ENCODE results near the gene ERAL1.

ERAL1 gene

GRCh38 chr17:28857905-28858800, 3.3 kb downstream of the ERAL1 start:
- no peak for DNase-seq
- Histone ChIP-seq H3K9me3 (ENCODE audit: control extremely low read depth in 1 of 5, control insufficient read depth in 4 of 5, insufficient read depth in 2 of 5, low read depth in 1 of 5, low read length in 4 of 5) (no peaks in the 10 kb centered on the region), H3K4me3 (ENCODE audit: control insufficient read depth in 1 of 7, extremely low read depth in 1 of 7, insufficient read depth in 4 of 7, low read depth in 2 of 7, low read length in 6 of 7) (no peak overlapping the region), H3K27me3 (replicated peaks in 2 of 5; ENCODE audit: control insufficient read depth in 4 of 5, insufficient read depth in 5 of 5, low read length in 4 of 5) (no peaks in the 10 kb centered on the region), H3K4me1 (ENCODE audit: control extremely low read depth in 1 of 4, control insufficient read depth in 4 of 4, insufficient read depth in 4 of 4, low read length in 3 of 4) (peaks cover 4 to 16% (median 13%) of the 10 kb centered on the region in 4 experiments), H3K36me3 (ENCODE audit: control insufficient read depth in 4 of 4, insufficient read depth in 4 of 4, low read length in 3 of 4) (peaks cover 18 to 46% (median 33%) of the 10 kb centered on the region in 4 experiments), H3K27ac (ENCODE audit: insufficient read depth in 1 of 2, low read depth in 1 of 2, low read length in 2 of 2, poor library complexity in 1 of 2, severe bottlenecking in 2 of 2) (no peak overlapping the region)
- 86% methylated on average over 1 of the region's 3 CpGs for WGBS (ENCODE audit: insufficient coverage)
- ChIA-PET CTCF (interaction anchor here (0.6 to 9.0 kb wide), 5 partner anchors 8 to 56 kb away, joined by 3 to 41 read pairs (median 3); no protein-coding TSS in a partner anchor), POLR2A (no interaction called here)

GRCh38 chr17:28858801-28859355, 4.1 kb downstream of the ERAL1 start:
- H3K27me3 ChIP-seq (replicated peaks in 2 of 5; ENCODE audit: control insufficient read depth in 4 of 5, insufficient read depth in 5 of 5, low read length in 4 of 5), result no peaks in the 10 kb centered on the region
- no peaks in the 10 kb centered on the region for H3K9me3 ChIP-seq (ENCODE audit: control extremely low read depth in 1 of 5, control insufficient read depth in 4 of 5, insufficient read depth in 2 of 5, low read depth in 1 of 5, low read length in 4 of 5)
- H3K27ac ChIP-seq (ENCODE audit: insufficient read depth in 1 of 2, low read depth in 1 of 2, low read length in 2 of 2, poor library complexity in 1 of 2, severe bottlenecking in 2 of 2), result no peak overlapping the region
- POLR2A ChIA-PET, result no interaction called here
- 50% methylated on average over 1 of the region's 2 CpGs for WGBS (ENCODE audit: insufficient coverage)
- H3K4me3 ChIP-seq (ENCODE audit: control insufficient read depth in 1 of 7, extremely low read depth in 1 of 7, insufficient read depth in 4 of 7, low read depth in 2 of 7, low read length in 6 of 7), result no peak overlapping the region
- H3K4me1 ChIP-seq (ENCODE audit: control extremely low read depth in 1 of 4, control insufficient read depth in 4 of 4, insufficient read depth in 4 of 4, low read length in 3 of 4), result peaks cover 4 to 16% (median 13%) of the 10 kb centered on the region in 4 experiments
- CTCF ChIA-PET, result interaction anchor here (0.5 to 9.0 kb wide), 5 partner anchors 9 to 44 kb away, joined by 3 to 41 read pairs (median 3); no protein-coding TSS in a partner anchor
- no peak for DNase-seq
- peaks cover 18 to 46% (median 33%) of the 10 kb centered on the region in 4 experiments for H3K36me3 ChIP-seq (ENCODE audit: control insufficient read depth in 4 of 4, insufficient read depth in 4 of 4, low read length in 3 of 4)

- 100% methylated on average over 4 of the region's 4 CpGs for WGBS (ENCODE audit: insufficient coverage)
- DNase-seq, result no peak
- Histone ChIP-seq H3K4me3 (ENCODE audit: control insufficient read depth in 1 of 7, extremely low read depth in 1 of 7, insufficient read depth in 4 of 7, low read depth in 2 of 7, low read length in 6 of 7) (no peak overlapping the region), H3K27ac (ENCODE audit: insufficient read depth in 1 of 2, low read depth in 1 of 2, low read length in 2 of 2, poor library complexity in 1 of 2, severe bottlenecking in 2 of 2) (peak overlapping the region in 1 of 2 experiments; percentile 54), H3K27me3 (replicated peaks in 2 of 5; ENCODE audit: control insufficient read depth in 4 of 5, insufficient read depth in 5 of 5, low read length in 4 of 5) (no peaks in the 10 kb centered on the region), H3K36me3 (ENCODE audit: control insufficient read depth in 4 of 4, insufficient read depth in 4 of 4, low read length in 3 of 4) (peaks cover 18 to 46% (median 33%) of the 10 kb centered on the region in 4 experiments), H3K4me1 (ENCODE audit: control extremely low read depth in 1 of 4, control insufficient read depth in 4 of 4, insufficient read depth in 4 of 4, low read length in 3 of 4) (peaks cover 3 to 11% (median 8%) of the 10 kb centered on the region in 4 experiments), H3K9me3 (ENCODE audit: control extremely low read depth in 1 of 5, control insufficient read depth in 4 of 5, insufficient read depth in 2 of 5, low read depth in 1 of 5, low read length in 4 of 5) (no peaks in the 10 kb centered on the region)
- ChIA-PET POLR2A (interaction anchor here (0.6 kb wide), 1 partner anchor 367 kb away, joined by 3 read pairs; no protein-coding TSS in a partner anchor), CTCF (interaction anchor here (0.9 to 9.0 kb wide), 5 partner anchors 11 to 96 kb away, joined by 3 to 41 read pairs (median 3); no protein-coding TSS in a partner anchor)
These were observed 5.6 kb downstream of the ERAL1 start for GRCh38 chr17:28860363-28860808.

GRCh38 chr17:28861393-28862203, 6.8 kb downstream of the ERAL1 start:
- Histone ChIP-seq H3K4me3 (ENCODE audit: control insufficient read depth in 1 of 7, extremely low read depth in 1 of 7, insufficient read depth in 4 of 7, low read depth in 2 of 7, low read length in 6 of 7) (no peak overlapping the region), H3K27me3 (replicated peaks in 2 of 5; ENCODE audit: control insufficient read depth in 4 of 5, insufficient read depth in 5 of 5, low read length in 4 of 5) (no peaks in the 10 kb centered on the region), H3K36me3 (ENCODE audit: control insufficient read depth in 4 of 4, insufficient read depth in 4 of 4, low read length in 3 of 4) (peaks cover 15 to 40% (median 28%) of the 10 kb centered on the region in 4 experiments), H3K27ac (ENCODE audit: insufficient read depth in 1 of 2, low read depth in 1 of 2, low read length in 2 of 2, poor library complexity in 1 of 2, severe bottlenecking in 2 of 2) (peak overlapping the region in 1 of 2 experiments; percentile 67), H3K9me3 (ENCODE audit: control extremely low read depth in 1 of 5, control insufficient read depth in 4 of 5, insufficient read depth in 2 of 5, low read depth in 1 of 5, low read length in 4 of 5) (no peaks in the 10 kb centered on the region), H3K4me1 (ENCODE audit: control extremely low read depth in 1 of 4, control insufficient read depth in 4 of 4, insufficient read depth in 4 of 4, low read length in 3 of 4) (peaks cover 2 to 13% (median 9%) of the 10 kb centered on the region in 4 experiments)
- ChIA-PET CTCF (interaction anchor here (0.9 to 9.0 kb wide), 5 partner anchors 9 to 37 kb away, joined by 3 to 41 read pairs (median 3); no protein-coding TSS in a partner anchor), POLR2A (no interaction called here)
- no peak for DNase-seq
- WGBS (ENCODE audit: insufficient coverage), result 91% methylated on average over 7 of the region's 8 CpGs

- Histone ChIP-seq H3K36me3 (ENCODE audit: control insufficient read depth in 4 of 4, insufficient read depth in 4 of 4, low read length in 3 of 4) (peaks cover 15 to 36% (median 27%) of the 10 kb centered on the region in 4 experiments), H3K4me1 (ENCODE audit: control extremely low read depth in 1 of 4, control insufficient read depth in 4 of 4, insufficient read depth in 4 of 4, low read length in 3 of 4) (peaks cover 2 to 13% (median 9%) of the 10 kb centered on the region in 4 experiments), H3K4me3 (ENCODE audit: control insufficient read depth in 1 of 7, extremely low read depth in 1 of 7, insufficient read depth in 4 of 7, low read depth in 2 of 7, low read length in 6 of 7) (no peak overlapping the region), H3K27ac (ENCODE audit: insufficient read depth in 1 of 2, low read depth in 1 of 2, low read length in 2 of 2, poor library complexity in 1 of 2, severe bottlenecking in 2 of 2) (peak overlapping the region in 1 of 2 experiments; percentile 67), H3K9me3 (ENCODE audit: control extremely low read depth in 1 of 5, control insufficient read depth in 4 of 5, insufficient read depth in 2 of 5, low read depth in 1 of 5, low read length in 4 of 5) (no peaks in the 10 kb centered on the region), H3K27me3 (replicated peaks in 2 of 5; ENCODE audit: control insufficient read depth in 4 of 5, insufficient read depth in 5 of 5, low read length in 4 of 5) (no peaks in the 10 kb centered on the region)
- POLR2A ChIA-PET, result no interaction called here
- WGBS (ENCODE audit: insufficient coverage), result 87% methylated on average over 3 of the region's 3 CpGs
- CTCF ChIA-PET, result interaction anchor here (1.4 to 9.0 kb wide), 2 partner anchors 9 to 13 kb away, joined by 4 to 41 read pairs; no protein-coding TSS in a partner anchor
- no peak for DNase-seq
These were observed 7.7 kb downstream of the ERAL1 start for GRCh38 chr17:28862561-28862960.

GRCh38 chr17:28863953-28864352, 9.1 kb downstream of the ERAL1 start:
- Histone ChIP-seq H3K27me3 (replicated peaks in 2 of 5; ENCODE audit: control insufficient read depth in 4 of 5, insufficient read depth in 5 of 5, low read length in 4 of 5) (no peaks in the 10 kb centered on the region), H3K27ac (ENCODE audit: insufficient read depth in 1 of 2, low read depth in 1 of 2, low read length in 2 of 2, poor library complexity in 1 of 2, severe bottlenecking in 2 of 2) (no peak overlapping the region), H3K36me3 (ENCODE audit: control insufficient read depth in 4 of 4, insufficient read depth in 4 of 4, low read length in 3 of 4) (peaks cover 4 to 22% (median 14%) of the 10 kb centered on the region in 4 experiments), H3K4me1 (ENCODE audit: control extremely low read depth in 1 of 4, control insufficient read depth in 4 of 4, insufficient read depth in 4 of 4, low read length in 3 of 4) (peaks cover 2 to 13% (median 9%) of the 10 kb centered on the region in 4 experiments), H3K4me3 (ENCODE audit: control insufficient read depth in 1 of 7, extremely low read depth in 1 of 7, insufficient read depth in 4 of 7, low read depth in 2 of 7, low read length in 6 of 7) (no peak overlapping the region), H3K9me3 (ENCODE audit: control extremely low read depth in 1 of 5, control insufficient read depth in 4 of 5, insufficient read depth in 2 of 5, low read depth in 1 of 5, low read length in 4 of 5) (no peaks in the 10 kb centered on the region)
- CTCF ChIA-PET, result interaction anchor here (0.7 to 9.0 kb wide), 3 partner anchors 14 to 101 kb away, joined by 3 to 41 read pairs (median 12); no protein-coding TSS in a partner anchor
- DNase-seq, result no peak
- POLR2A ChIA-PET, result no interaction called here
- 100% methylated on average over 1 of the region's 1 CpG for WGBS (ENCODE audit: insufficient coverage)

Data from common myeloid progenitor, CD34-positive (primary cell).